Hindlimb muscle (tissue), 1 donor: ENCODE data around the gene CA10. TPM values are rescaled to one million over a fixed set of nuclear protein-coding genes. Genes with fewer than 3 reads are reported as not detected.
A peak's percentile ranks its signal among the peaks of the same experiment; 100 is the strongest.

Experiments
- DNase-seq: peaks from one replicate; pipeline ENCODE4 v3.0.0-alpha.2; 2013
- polyA plus RNA-seq: library from polyadenylated mRNA; unstranded; fragments of 120-200 nt; gene quantifications from one replicate; pipeline ENCODE4 v1.2.1, GENCODE V29; 2013; ENCODE audit not compliant: insufficient read length

The CA10 gene
- polyA plus RNA-seq, 1 donor, result 14.0 TPM

DNA sequence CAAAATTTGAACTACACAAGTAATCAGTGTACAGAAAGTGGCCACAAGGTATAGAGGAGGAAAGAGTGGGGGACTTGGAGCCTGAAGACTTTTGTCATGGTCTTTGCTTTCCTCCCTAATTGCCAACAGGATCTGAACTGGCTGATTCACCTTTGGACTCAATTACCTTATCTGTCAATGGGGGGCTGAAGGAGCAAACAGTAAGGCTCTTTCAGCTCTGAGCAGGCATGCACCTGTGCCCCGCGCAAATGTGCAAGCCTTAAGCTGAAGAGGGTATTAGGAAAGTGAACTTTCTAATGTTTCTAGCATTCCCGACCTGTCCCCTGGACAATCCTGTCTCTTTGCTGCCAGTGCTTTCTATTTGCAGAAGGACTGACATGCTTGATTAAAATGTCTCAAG lies 302.7 kb downstream of the CA10 start:
- DNase-seq, result no peak

DNA sequence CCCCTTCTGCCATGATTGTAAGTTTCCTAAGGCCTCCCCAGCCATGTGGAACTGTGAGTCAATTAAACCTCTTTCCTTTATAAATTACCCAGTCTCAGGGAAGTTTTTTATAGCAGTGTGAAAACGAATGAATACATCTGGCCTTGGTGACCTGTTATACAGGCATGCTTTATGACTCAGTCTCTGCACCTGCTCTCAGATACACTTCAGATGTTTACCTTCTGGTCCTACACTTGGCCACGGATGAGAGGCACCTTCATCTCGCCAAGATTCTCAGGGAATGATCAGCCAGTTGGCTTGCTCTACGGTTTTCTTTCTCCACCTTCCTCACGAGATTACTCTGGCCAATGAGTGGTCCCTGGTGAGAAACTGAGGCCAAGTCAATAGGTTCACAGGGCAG lies 304.7 kb downstream of the CA10 start:
- no peak for DNase-seq

DNA sequence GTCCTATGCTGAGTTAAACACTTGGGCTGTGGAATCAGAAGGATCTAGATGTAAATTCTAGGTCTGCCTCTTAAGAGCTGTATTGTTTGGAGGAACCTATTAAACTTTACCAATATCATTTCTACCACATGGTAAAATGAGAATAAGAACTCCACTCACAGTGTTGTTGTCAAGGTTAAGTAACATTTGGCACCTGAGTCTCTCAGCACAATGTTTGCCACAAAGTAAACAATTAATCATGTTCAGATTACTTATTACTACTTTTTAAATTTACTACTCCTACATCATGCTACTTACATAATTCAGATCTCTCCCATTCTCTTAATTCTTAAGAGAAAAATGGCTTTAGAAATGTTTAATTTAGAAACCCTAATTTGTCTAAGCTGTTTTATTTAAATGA lies 305.9 kb downstream of the CA10 start:
- no peak for DNase-seq

DNA sequence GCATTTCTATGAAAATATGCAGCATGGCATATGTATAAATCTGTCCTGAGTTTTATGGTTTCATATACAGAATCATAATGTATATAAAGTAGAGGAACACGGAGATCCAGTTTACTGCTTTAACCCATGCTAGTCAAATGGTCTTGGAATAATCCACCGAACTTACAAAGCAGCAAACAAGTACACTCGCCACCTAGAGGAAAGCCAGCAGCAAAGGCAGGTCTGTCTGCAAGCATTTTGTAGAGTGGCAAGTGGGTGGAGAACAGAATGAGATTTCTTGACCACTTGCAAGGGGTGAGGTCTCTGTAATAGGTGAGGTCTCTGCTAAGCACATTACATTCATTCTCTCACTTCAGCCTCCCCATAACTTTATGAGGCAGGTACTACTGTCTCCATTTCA lies 308.3 kb downstream of the CA10 start:
- no peak for DNase-seq

DNA sequence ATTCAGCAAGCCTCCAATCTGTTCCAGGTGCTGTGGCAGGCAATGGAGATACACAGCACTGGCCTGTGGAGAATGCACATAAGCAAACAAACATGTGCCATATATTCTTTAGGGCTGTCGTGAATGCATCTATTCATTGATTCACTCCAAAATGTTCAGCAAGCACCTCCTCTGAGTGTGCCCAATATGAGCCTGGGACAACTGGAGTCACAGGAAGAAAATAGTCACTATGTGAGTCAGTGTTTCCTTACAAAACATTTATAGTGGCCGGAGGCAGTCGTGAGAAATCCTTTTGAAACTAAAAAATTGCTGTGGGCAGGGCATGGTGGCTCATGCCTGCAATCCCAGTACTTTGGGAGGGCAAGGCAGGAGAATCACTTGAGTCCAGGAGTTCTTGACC lies 310.1 kb downstream of the CA10 start:
- DNase-seq, result no peak

DNA sequence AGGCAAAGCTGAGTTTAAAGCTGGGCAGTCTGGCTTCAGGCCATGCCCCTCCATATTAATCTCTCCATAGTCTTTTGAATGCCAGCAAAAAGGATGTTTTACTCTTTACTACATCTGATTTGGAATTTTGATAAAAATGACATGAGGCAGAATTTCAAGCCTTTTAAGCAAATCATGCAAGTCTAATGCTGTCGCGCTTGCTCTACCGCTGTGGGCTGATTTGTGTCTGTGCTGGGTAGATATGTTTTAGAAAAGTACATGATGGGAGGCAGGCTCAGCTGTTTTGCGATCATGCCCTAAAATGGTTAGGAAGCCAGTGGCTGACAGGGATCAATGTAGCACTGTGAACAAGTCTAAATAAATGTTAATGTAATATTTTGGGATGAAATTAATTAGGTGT lies 311.9 kb downstream of the CA10 start:
- no peak for DNase-seq

DNA sequence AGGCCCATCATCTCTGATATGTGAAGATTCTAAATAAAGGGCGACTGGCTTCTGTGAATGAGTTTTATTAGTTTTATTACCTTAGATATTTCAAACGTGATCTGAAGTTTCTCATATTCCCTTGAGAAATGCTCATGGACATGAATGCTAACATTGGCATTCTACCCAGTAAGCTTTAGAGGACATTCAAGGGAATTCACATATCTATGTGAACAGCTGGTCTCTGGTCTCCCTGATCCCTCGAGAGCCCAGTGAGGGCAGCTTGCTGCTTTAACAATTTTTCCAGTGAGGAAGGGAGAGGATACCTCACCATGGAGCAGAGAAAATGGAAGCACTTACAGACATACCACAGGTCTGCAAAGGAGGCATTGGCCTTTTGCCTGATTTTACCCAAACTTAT lies 312.7 kb downstream of the CA10 start:
- no peak for DNase-seq

DNA sequence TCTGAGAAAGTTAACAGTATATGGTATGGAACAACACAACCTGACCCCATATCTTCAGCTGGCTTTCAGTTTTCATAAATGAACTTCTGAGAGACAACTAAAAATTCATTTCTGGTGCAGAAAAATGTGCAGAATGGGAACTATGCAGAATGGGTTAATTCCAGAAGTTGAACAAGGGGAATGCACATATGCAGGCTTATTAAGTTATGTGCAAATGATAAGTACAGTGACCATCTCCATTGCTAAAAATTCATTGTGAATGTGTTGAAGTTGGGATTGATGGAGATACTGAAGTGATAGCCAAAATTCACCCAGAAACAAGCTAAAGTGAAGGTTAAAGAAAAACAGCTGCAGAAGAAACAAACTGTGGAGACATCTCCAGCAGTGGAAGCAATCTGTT lies 315.8 kb downstream of the CA10 start:
- no peak for DNase-seq

DNA sequence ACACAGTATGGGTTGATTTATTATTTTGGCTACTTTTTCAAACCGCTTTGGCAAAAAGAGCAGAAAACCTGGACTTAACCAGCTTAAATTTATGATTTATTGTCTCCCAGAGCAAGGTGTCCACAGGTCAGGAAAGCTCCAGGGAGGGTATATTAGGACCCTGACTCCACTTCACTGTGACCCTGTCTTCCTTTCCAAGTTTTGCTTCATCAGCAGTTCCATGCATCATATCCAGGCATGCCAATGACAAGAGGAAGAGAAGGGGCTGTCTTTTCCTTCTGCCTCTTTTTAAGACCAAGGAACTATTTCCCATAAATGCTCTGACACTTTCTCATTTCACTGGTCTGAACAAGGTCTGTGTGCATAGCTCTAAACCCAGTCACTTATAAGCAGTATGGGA lies 316.8 kb downstream of the CA10 start:
- no peak for DNase-seq

DNA sequence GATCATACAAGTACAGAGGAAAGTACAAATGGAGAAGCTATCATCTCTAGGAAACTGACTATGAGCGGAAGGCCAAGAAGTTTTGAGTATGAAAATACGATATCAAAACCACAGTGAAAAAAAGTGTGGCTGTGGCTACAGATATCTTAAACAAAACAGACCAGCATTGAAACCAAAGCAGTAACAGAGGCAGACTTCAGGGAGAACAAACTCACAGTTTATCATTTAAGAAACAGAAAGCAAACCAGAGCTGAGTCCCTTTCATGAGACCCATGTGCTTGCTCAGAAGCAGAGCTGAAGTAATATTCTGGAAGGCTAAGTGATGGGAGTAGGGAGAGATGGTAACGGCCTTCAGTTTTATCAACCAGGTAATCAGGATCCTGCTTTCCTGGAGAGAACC lies 317.8 kb downstream of the CA10 start:
- DNase-seq, result no peak

DNA sequence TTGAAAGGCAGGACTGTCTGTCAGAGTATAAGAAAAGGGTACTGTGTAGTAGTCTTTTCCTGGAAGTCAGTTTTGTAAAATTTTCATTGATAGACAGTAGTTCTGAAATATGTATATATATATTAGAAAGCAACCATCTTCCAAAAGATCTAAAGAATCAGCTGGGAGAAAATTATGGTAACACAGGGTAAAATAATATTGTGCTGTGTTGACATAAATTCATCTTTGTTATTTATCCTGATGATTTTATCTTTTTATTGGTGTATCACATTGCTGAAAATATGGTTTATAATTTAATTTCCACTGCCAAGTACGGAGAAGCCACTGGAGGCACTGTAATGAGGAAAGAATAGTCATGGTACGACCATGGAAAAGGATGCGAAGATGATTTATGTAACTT lies 324.9 kb downstream of the CA10 start:
- DNase-seq, result no peak

DNA sequence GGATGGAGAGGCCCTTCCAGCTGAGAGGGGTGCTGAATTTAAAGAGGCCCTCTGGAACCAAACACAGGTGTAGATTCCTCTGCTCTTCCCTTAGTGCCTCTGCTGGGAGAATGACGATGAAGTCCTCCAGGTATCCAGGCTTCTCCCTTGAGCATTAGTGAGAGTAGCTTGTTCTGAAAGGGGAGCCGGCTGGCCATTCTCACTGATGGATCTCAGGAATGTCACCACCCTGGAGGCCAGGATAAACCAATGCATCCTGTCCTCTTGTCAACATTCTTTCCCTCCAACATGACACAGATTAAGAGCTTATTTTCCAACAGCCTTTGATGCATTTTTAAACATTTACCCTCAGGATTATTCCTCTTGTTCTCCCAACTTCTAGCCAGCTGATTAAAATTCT lies 325.5 kb downstream of the CA10 start:
- no peak for DNase-seq

DNA sequence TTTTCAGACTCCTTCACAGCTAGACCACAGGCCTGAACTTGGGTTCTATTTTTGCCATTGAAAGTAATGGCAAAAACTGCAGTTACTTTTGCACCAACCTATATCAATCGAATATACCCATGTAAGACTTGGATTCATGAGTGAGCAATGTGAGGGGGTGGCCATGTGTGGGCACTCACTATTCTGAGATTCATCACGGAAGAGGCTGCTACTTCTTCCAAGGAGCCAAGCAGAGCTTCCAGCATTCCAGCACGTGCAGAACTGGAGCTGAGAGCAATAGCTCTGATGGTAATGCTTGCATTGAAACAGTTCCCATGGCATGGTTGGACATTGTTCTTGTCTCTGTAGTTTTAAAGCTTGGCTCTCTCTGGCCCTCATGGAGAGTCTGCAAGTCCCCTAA lies 327.6 kb downstream of the CA10 start:
- no peak for DNase-seq

DNA sequence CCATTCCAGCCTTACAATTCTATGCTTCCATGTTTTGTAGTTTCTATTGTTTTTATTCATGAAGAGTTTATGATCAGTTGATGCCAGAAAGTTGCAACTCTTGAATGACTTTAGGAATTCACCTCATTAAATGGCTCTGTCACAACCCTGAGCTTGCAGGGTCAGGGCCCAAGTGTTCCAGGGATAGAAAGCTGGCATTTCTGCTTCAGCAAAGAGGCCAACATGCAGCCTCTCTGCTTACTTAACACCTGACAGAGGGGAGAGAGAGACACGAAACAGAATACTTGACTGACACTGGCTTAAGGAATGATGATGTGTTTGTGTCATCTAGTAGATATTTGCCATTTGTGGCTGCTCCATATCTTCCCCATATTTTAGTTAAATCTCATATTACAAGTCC lies 328.1 kb downstream of the CA10 start:
- DNase-seq, result no peak

DNA sequence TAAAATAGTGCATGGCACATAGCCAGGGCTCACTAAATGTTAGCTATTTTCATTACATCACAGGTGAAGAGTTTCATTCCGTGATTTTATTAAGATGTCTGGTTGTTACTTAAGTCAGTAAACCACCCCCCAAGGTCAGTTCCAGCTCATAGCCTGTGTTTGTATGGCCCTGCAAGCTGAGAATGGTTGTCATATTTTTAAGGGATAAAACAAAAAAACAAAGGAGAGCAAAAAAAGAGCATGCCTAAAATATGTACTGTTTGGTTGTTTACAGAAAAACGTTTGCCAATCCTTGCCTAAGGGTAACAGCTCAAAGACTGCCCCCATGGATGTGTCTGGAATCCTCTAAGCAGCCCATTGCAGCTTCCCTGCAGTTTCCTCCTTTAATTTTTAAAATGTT lies 329.6 kb downstream of the CA10 start:
- DNase-seq, result no peak

DNA sequence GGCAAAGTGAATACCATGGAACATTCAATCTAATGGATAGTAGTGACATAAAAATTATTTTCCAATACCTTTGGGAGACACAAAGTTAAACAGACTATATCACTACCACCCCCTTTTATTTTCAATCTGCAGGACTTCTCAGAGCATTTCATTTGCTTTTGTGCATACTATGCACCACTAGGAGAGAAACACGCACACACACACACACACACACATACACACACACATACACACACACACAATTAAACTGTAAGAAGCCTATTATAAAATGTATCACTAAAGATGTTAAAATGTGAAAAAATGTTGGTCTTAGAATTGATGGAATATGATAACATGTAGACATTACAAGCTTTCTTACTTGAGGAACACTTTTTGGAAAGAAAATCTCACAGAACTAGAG lies 331.4 kb downstream of the CA10 start:
- DNase-seq, result no peak

DNA sequence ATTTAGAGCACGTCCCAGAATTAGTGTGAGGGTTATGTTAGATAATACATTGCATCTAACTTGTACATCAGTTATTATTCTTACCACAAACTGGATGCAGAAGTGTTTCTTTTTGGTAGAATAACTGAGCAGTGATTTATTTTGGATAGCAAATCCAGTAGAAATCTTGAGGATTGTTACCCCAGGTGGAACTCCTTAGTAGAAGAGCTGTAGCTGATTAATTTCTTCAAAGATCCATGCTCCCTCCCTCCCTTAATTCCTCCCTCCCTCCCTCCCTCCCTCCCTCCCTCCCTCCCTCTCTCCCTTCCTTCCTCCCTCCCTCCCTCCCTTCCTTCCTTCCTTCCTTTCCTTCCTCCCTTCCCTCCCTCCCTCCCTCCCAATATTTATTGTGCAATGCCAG lies 337.7 kb downstream of the CA10 start:
- DNase-seq, result no peak

DNA sequence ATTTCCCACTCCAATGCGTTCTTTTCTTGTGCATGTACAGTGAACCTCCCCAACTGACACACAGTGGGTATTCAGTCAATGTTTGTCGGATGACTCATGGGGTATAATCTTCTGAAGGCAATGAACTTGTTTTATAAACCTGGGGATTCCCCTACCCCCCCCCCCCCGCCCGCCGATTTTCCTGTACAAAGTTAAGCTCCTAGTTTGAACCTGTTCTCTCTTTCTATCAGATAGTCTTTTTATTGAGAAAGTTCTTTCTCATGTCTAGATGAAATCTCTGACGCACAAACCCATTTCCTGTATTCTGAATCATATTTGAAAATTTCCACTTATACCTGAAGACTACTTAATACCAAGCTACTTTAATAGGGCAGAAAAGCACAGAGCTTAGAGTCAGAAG lies 338.3 kb downstream of the CA10 start:
- DNase-seq, result no peak

DNA sequence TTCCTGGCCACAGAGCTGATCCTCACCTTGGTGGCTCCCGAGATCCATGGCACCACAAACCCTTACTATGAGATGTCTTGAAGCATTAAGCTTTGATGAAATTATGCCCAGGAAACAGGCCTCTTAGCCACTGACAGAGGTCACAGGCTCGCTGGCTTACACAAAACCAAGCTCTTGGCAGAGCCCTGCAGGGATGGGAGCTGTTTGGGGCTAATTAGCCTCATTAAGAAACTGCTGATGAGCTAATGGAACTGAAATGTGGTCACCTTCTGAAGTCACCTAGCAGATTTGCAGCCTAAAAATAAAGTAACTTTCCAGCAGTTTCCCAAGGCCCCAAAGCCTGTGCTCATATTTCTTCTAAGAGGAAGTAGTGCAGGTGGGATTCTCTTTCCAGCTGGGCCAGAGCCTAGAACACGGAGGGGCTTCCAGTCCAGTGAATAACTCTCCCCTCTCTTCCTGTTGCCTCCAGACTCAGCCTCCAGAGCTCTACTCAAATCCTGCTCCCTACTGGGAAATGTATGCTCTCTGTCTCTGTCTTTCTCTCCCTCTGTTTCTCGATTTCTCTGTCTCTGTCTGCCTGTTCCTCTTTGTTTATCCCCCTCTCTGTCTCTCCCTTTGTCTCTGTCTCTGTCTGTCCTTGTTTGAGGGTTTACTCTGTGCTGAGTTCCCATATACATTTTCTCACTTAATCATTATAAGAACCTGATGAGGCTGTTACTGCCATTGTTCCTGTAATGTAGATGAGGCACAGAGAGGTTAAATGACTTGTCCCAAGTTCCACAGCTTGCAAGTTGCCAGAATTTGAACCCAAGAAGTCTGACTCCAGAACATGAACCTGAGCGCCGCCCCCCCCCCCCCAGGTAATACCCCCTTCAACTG lies 338.9 kb downstream of the CA10 start:
- DNase-seq, result peak; percentile 32

DNA sequence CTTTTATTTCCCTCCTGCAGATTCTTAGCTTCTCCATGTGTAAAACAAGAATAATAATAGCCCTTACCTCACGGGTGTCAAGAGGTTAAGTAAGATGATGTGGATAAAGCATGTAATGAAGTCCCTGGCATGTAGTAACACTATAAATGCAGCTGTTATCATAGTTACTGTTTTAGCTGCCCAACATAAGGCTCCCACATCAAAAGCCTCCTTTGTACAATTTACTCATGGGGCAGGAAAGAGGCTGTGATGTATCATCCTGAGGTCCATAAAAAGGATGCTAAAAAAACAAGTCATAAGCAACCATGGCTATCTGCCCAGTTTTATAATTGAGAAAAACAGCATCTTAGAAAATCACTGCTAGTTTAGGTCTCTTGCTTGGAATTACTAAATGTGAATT lies 339.7 kb downstream of the CA10 start:
- no peak for DNase-seq

DNA sequence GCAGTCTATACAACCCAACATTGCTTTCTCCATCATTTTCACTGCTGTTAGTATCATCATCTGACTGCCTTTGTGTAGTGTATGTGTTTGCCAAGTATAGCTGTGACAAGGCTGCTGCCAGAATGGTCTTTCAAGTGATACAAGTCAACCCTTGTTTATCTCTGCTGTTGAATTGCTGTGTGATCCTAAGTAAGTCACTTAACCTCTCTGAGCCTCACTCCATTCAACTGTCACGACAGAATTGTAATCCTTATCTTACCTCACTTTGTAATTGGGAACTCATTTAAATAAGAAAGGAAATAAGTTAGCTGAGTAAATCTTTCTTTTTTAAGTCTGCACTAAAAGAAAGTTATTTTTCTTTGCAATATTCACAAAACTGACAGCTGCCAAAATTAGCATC lies 340.6 kb downstream of the CA10 start:
- no peak for DNase-seq

DNA sequence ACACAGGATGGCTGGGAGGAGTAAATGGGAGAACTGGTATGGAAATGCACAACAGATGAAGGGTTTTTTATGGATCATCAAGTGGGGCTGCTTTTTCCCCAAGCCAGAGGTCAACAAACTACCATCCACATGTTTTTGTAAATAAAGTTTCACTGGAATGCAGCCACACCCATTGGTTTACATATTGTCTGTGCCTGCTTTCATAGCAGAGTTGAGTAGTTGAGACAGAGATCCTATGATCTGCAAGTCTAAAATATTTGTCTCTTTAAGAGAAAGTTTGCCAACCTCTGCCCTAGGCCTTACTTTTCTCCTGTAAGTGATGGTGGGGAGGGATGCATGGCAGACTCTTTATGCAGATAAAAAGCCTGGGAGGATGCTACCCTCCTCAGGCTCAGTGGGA lies 341.4 kb downstream of the CA10 start:
- no peak for DNase-seq

DNA sequence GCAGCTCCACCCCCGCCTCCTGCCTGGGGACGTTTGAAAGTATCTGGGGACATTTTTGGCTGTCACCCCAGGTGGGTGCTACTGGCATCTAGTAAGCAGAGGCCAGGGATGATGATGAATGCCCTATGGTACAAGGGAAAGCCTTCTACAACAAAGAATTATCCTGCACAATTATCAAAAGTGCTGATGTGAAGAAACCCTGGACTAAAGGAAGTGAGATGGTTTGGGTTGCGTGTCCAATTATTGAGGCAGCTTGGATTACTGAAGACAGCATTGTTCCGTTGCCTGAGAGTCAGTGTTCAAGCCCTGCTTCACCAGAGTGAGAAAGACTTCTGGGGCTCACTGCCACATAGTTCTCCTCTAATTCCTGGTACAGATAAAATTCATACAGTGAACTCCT lies 343.4 kb downstream of the CA10 start:
- DNase-seq, result no peak

DNA sequence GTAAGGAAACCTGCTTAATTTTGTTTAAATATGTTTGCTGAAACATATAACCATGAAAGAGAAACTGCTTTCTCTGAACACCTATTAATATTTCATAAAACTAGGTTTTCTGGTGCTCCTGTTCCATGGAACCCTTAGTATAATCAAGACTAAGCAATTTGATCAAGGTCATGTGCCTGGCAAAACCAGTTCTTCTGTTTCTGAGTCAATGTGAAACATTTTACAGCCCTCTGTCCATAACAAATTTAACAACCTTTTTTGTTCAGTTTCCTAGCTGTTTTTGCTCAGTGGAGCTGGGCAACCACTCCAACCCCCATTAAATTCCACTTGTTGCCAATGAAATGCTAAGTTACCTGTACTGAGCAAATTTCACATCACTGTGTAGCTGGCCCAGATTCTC lies 344.0 kb downstream of the CA10 start:
- DNase-seq, result no peak

DNA sequence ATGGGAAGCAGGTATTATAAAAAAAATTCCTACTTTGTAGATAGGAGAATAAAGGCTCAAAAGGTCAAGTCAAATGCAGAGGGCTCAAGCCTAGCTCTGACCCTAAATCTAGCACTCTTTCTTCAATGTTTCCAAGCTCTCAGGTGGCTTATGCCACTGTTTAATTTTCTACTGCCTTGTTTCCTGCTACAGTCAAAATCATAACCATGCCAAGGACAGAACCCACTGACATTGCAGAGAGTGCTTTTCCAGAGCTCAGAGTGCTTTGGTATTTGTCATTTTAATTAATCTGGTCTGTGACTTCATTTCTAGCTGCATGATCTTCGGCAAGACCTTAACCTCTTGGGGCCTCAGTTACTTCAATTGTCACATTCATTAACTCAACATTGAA lies 344.7 kb downstream of the CA10 start:
- no peak for DNase-seq
